Measurements from ENCODE around the gene SF3B5.

SF3B5 gene

DNA sequence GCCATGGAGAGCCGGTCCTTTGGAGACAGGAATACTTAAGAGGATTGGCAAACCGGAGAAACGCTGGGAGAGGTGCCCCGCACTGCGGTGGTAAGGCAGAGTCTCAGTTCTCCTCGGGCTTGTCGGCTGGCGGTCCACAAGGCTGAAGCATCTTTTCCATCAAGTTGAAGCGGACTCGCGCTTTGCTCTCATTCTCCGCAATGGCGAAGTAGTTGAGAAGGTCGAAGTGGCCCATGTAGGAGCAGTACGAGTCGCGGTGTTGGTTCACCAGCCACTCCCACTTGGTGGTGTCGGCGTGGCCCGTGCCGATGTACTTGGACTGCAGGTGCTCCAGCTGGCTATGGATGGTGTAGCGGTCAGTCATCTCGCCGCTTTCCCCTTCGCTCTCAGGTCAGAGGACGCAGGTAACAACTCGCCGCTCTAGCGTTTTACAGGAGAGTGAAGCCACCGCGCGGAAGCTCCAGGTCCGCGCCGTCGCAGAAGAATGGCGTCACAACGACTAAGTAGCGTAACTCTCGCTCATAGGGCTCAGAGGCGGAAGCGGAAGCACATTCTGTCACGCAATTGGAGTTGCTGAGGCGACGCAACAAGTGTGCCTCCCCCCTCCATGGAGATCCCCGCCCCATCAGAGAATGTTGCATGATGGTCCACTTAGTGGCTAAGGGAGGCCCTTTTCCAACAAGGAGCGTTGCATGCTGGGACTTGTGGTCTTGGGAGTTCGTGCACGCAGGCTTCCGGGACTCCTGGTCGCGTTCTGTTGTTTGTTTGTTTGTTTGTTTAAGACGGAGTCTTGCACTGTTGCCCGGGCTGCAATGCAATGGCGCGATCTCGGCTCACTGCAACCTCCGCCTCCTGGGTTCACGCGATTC lies at the start of gene SF3B5:
Gene SF3B5, minus strand, starts transcription at position 440 of the 869 bp plus-strand sequence. Its CDS starts 76 bp downstream, at position 364.
- Histone ChIP-seq H3K4me1 (ENCODE audit: control insufficient read depth, insufficient read depth, low read length) (peaks cover 7% of the 10 kb centered on the region; the same call in 1 of the 2 replicates), H3K9ac (ENCODE audit: low read depth, low read length) (peak within 1 kb of the TSS; percentile 89), H3K27ac (ENCODE audit: low read depth, low read length) (peak within 1 kb of the TSS; percentile 90), H3K36me3 (ENCODE audit: control insufficient read depth, insufficient read depth, low read length) (no peaks in the 10 kb centered on the region), H3K27me3 (ENCODE audit: control insufficient read depth, insufficient read depth, low read length) (no peaks in the 10 kb centered on the region), H3K4me3 (ENCODE audit: low read depth, low read length) (peak within 1 kb of the TSS; percentile 98), H3K9me3 (ENCODE audit: control insufficient read depth, insufficient read depth, low read length) (no peaks in the 10 kb centered on the region)

DNA sequence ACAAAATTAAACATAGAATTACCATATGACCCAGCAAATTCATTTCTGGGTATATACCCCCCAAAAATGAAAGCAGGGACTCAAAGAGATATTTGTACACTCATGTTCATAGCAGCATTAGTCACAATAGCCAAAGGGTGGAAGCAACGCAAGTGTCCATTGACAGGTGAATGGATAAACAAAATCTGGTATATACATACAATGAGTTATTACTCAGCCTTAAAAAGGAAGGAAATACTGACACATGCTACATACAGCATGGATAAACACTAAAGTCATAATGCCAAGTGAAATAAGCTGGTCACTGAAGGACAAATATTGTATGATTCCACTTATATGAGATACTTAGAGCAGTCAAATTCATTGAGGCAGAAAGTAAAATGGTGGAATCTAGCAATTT lies 49.6 kb upstream of the SF3B5 start:
- Histone ChIP-seq H3K4me3 (ENCODE audit: low read depth, low read length) (no peak overlapping the region), H3K36me3 (ENCODE audit: control insufficient read depth, insufficient read depth, low read length) (no peaks in the 10 kb centered on the region), H3K27me3 (ENCODE audit: control insufficient read depth, insufficient read depth, low read length) (peaks cover 28% of the 10 kb centered on the region), H3K9ac (ENCODE audit: low read depth, low read length) (no peak overlapping the region), H3K4me1 (ENCODE audit: control insufficient read depth, insufficient read depth, low read length) (no peaks in the 10 kb centered on the region), H3K27ac (ENCODE audit: low read depth, low read length) (no peak overlapping the region), H3K9me3 (ENCODE audit: control insufficient read depth, insufficient read depth, low read length) (no peaks in the 10 kb centered on the region)

DNA sequence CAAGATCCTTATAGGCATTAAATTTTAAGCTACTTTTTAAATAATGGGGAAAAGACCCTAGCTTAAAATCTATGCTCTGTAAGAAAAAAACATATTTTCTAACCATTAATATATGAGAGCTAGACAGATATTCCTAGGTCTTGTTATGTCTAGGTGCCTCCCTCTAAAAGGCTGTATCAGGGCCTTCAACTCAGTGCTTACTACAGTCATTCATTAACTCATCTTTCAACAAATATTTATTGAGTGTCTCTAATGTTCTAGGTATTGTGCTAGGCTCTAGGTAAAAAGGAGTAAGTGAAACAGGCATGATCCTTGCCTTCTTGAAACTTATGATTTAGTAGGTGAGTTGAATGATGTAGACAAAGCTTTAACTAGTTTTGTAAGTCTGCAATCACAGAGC lies 48.5 kb upstream of the SF3B5 start:
- H3K27me3 ChIP-seq (ENCODE audit: control insufficient read depth, insufficient read depth, low read length), result peaks cover 17% of the 10 kb centered on the region
- no peak overlapping the region for H3K4me3 ChIP-seq (ENCODE audit: low read depth, low read length)
- H3K9ac ChIP-seq (ENCODE audit: low read depth, low read length), result no peak overlapping the region
- H3K27ac ChIP-seq (ENCODE audit: low read depth, low read length), result no peak overlapping the region
- H3K36me3 ChIP-seq (ENCODE audit: control insufficient read depth, insufficient read depth, low read length), result no peaks in the 10 kb centered on the region
- no peaks in the 10 kb centered on the region for H3K9me3 ChIP-seq (ENCODE audit: control insufficient read depth, insufficient read depth, low read length)
- no peaks in the 10 kb centered on the region for H3K4me1 ChIP-seq (ENCODE audit: control insufficient read depth, insufficient read depth, low read length)

DNA sequence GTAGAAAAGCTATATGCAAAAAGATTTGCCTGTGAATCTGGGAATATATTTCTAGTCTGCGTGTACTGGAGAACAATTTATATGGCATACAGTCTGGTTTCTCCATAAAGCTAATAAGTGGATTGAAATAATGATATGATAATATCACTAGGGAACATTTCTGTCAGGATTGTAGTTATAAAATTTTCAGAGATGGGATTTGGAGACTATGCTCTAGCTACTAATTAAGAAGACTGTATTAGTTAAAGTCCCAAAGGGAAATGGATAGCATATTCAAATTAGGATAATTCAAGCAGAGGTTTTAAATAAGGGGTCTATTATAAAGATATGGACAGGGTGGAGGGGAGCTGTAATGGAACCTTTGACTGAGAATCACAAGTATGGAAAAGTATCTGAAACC lies 47.7 kb upstream of the SF3B5 start:
- Histone ChIP-seq H3K27ac (ENCODE audit: low read depth, low read length) (no peak overlapping the region), H3K4me1 (ENCODE audit: control insufficient read depth, insufficient read depth, low read length) (no peaks in the 10 kb centered on the region), H3K4me3 (ENCODE audit: low read depth, low read length) (no peak overlapping the region), H3K9ac (ENCODE audit: low read depth, low read length) (no peak overlapping the region), H3K36me3 (ENCODE audit: control insufficient read depth, insufficient read depth, low read length) (no peaks in the 10 kb centered on the region), H3K27me3 (ENCODE audit: control insufficient read depth, insufficient read depth, low read length) (peaks cover 9% of the 10 kb centered on the region), H3K9me3 (ENCODE audit: control insufficient read depth, insufficient read depth, low read length) (no peaks in the 10 kb centered on the region)

DNA sequence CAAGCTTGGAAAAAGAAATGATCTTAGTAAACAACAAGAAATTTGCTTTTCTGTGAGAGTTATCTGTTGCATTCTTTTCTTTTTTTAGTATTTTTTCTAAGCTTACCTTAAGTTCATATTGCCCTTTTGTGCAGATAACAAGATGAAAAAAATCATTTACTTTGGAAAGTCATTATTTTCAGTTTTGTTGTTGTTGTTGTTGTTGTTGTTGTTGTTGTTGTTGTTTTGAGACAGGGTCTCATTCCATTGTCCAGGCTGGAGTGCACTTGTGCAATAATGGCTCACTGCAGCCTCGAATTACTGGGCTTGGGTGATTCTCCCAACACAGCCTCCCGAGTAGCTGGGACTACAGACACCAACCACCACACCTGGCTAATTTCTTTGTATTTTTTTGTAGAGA lies 46.1 kb upstream of the SF3B5 start:
- Histone ChIP-seq H3K27ac (ENCODE audit: low read depth, low read length) (no peak overlapping the region), H3K36me3 (ENCODE audit: control insufficient read depth, insufficient read depth, low read length) (no peaks in the 10 kb centered on the region), H3K9ac (ENCODE audit: low read depth, low read length) (no peak overlapping the region), H3K27me3 (ENCODE audit: control insufficient read depth, insufficient read depth, low read length) (no peaks in the 10 kb centered on the region), H3K4me3 (ENCODE audit: low read depth, low read length) (no peak overlapping the region), H3K9me3 (ENCODE audit: control insufficient read depth, insufficient read depth, low read length) (no peaks in the 10 kb centered on the region), H3K4me1 (ENCODE audit: control insufficient read depth, insufficient read depth, low read length) (no peaks in the 10 kb centered on the region)

DNA sequence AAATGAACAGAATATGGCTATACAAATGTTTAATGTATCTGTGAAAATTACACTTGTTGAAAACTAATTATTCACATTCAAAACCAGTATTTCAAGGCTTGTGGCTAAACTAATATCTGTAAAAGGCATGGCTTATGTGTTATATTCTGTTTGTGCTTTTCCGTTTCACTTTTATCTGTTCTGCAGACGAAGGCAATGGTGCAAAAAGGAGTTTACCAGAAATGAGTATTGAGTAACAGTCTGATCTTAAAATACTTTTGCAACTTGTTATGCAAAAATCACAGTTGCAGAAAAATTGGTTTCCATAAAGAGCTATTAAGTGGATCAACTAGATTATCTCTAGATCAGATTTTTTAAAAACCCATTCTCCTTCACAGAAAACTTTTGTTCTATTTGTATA lies 45.5 kb upstream of the SF3B5 start:
- Histone ChIP-seq H3K4me1 (ENCODE audit: control insufficient read depth, insufficient read depth, low read length) (no peaks in the 10 kb centered on the region), H3K27me3 (ENCODE audit: control insufficient read depth, insufficient read depth, low read length) (no peaks in the 10 kb centered on the region), H3K36me3 (ENCODE audit: control insufficient read depth, insufficient read depth, low read length) (no peaks in the 10 kb centered on the region), H3K4me3 (ENCODE audit: low read depth, low read length) (no peak overlapping the region), H3K9me3 (ENCODE audit: control insufficient read depth, insufficient read depth, low read length) (no peaks in the 10 kb centered on the region), H3K9ac (ENCODE audit: low read depth, low read length) (no peak overlapping the region), H3K27ac (ENCODE audit: low read depth, low read length) (no peak overlapping the region)

DNA sequence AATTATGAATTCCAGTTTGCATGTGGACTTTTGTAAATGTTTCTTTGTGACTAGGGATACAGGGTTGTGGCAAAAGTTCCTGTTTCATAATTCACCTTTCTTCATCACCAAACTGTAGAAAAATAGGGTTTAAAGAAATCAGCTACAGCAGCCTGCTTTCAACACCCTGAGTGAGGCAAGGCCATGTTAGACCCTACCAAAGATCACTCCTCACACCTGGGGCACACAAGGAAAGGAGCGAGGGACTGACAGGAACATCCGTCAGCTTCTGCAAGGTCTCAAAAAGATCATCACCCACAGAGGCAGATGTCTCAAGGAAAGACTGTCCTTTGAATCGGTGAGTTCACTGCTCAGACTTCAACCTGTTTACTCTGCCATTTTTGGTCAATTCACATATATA lies 44.4 kb upstream of the SF3B5 start:
- no peaks in the 10 kb centered on the region for H3K9me3 ChIP-seq (ENCODE audit: control insufficient read depth, insufficient read depth, low read length)
- no peak overlapping the region for H3K9ac ChIP-seq (ENCODE audit: low read depth, low read length)
- no peaks in the 10 kb centered on the region for H3K27me3 ChIP-seq (ENCODE audit: control insufficient read depth, insufficient read depth, low read length)
- H3K4me3 ChIP-seq (ENCODE audit: low read depth, low read length), result no peak overlapping the region
- no peak overlapping the region for H3K27ac ChIP-seq (ENCODE audit: low read depth, low read length)
- H3K4me1 ChIP-seq (ENCODE audit: control insufficient read depth, insufficient read depth, low read length), result no peaks in the 10 kb centered on the region
- H3K36me3 ChIP-seq (ENCODE audit: control insufficient read depth, insufficient read depth, low read length), result no peaks in the 10 kb centered on the region

DNA sequence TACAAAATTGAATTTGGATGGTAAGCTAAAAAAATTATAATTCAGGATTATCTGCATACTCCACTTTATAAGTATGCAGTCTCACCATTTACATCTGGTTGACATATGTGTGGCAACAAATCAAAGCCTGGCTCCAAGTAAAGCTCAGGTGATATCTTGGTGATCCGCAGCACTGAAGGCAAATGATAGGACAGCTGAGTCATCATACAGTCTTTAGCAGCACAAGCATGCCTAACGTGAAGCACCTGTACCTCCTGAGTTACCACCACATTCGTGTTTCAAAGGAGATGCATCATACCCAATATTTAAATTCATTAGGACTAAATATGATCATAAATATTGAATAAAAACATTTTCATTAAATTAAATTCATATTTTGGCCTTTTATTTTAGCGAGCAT lies 43.2 kb upstream of the SF3B5 start:
- no peak overlapping the region for H3K27ac ChIP-seq (ENCODE audit: low read depth, low read length)
- no peaks in the 10 kb centered on the region for H3K4me1 ChIP-seq (ENCODE audit: control insufficient read depth, insufficient read depth, low read length)
- H3K27me3 ChIP-seq (ENCODE audit: control insufficient read depth, insufficient read depth, low read length), result no peaks in the 10 kb centered on the region
- no peak overlapping the region for H3K4me3 ChIP-seq (ENCODE audit: low read depth, low read length)
- no peaks in the 10 kb centered on the region for H3K9me3 ChIP-seq (ENCODE audit: control insufficient read depth, insufficient read depth, low read length)
- H3K36me3 ChIP-seq (ENCODE audit: control insufficient read depth, insufficient read depth, low read length), result no peaks in the 10 kb centered on the region
- no peak overlapping the region for H3K9ac ChIP-seq (ENCODE audit: low read depth, low read length)

DNA sequence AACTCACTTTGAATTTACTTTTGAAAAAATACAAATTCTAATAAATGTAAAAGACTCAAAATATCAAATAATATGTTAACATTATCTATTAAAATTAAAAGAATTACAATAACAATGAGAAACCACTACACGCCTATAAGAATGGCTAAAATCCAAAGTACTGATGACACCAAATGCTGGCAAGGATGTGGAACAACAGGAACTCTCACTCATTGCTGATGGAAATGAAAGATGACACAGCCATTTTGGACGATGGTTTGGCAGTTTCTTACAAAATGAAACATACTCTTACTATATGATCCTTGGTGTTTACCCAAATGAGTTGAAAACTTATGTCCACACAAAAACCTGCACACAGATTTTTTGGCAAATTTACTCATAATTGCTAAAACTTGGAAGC lies 39.4 kb upstream of the SF3B5 start:
- H3K4me1 ChIP-seq (ENCODE audit: control insufficient read depth, insufficient read depth, low read length), result no peaks in the 10 kb centered on the region
- no peaks in the 10 kb centered on the region for H3K36me3 ChIP-seq (ENCODE audit: control insufficient read depth, insufficient read depth, low read length)
- no peak overlapping the region for H3K27ac ChIP-seq (ENCODE audit: low read depth, low read length)
- no peaks in the 10 kb centered on the region for H3K9me3 ChIP-seq (ENCODE audit: control insufficient read depth, insufficient read depth, low read length)
- H3K9ac ChIP-seq (ENCODE audit: low read depth, low read length), result no peak overlapping the region
- no peaks in the 10 kb centered on the region for H3K27me3 ChIP-seq (ENCODE audit: control insufficient read depth, insufficient read depth, low read length)
- H3K4me3 ChIP-seq (ENCODE audit: low read depth, low read length), result no peak overlapping the region

DNA sequence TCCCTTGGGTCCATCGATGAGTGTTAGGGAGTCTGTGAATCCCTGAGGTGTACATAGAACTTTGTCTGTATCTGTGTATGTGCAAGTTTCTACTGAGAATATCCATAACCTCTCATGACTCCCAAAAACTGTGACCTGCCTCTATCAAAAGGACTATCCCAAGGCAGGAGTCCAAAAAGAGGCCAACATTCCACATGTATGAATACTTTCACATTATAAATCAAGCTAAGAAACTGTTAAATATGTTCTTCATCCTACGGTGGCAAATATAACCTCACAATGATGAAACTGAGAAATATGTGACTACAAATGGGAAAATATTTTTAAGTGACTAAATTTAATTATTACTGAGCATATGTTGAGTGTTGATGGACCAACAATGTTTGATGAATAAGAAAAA lies 38.8 kb upstream of the SF3B5 start:
- H3K4me3 ChIP-seq (ENCODE audit: low read depth, low read length), result no peak overlapping the region
- no peaks in the 10 kb centered on the region for H3K36me3 ChIP-seq (ENCODE audit: control insufficient read depth, insufficient read depth, low read length)
- no peaks in the 10 kb centered on the region for H3K4me1 ChIP-seq (ENCODE audit: control insufficient read depth, insufficient read depth, low read length)
- H3K27ac ChIP-seq (ENCODE audit: low read depth, low read length), result no peak overlapping the region
- H3K27me3 ChIP-seq (ENCODE audit: control insufficient read depth, insufficient read depth, low read length), result no peaks in the 10 kb centered on the region
- no peaks in the 10 kb centered on the region for H3K9me3 ChIP-seq (ENCODE audit: control insufficient read depth, insufficient read depth, low read length)
- no peak overlapping the region for H3K9ac ChIP-seq (ENCODE audit: low read depth, low read length)

DNA sequence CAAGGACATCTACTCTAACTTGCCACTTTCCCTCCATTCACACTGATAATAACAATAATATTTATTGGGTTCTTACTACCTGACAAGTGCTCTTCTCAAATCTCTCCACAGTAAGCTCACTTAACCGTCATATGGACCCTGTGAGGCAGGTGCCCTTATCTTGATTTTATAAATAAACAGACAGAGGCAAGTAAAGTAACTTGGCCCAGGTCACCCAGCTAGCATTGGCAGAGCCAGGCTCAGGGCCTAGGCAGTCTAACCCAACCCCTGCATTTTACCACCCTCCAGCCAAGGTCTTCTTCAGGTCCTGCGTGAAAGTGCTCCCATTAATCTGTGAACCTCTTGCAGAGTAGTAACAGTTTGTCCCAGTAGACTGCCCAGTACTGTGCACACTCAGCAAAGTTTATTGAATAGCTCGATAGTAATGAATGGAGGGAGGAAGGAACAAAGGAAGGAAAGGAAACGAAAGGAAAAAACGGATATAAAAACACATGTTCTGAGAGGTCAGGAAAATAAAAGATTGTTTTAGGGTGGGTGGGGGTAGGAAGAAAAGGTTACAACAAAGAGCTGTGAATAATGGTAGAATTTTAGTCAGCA lies 38.0 kb upstream of the SF3B5 start:
- H3K27ac ChIP-seq (ENCODE audit: low read depth, low read length), result no peak overlapping the region
- H3K4me1 ChIP-seq (ENCODE audit: control insufficient read depth, insufficient read depth, low read length), result no peaks in the 10 kb centered on the region
- H3K9ac ChIP-seq (ENCODE audit: low read depth, low read length), result no peak overlapping the region
- H3K9me3 ChIP-seq (ENCODE audit: control insufficient read depth, insufficient read depth, low read length), result no peaks in the 10 kb centered on the region
- H3K36me3 ChIP-seq (ENCODE audit: control insufficient read depth, insufficient read depth, low read length), result no peaks in the 10 kb centered on the region
- H3K4me3 ChIP-seq (ENCODE audit: low read depth, low read length), result no peak overlapping the region
- no peaks in the 10 kb centered on the region for H3K27me3 ChIP-seq (ENCODE audit: control insufficient read depth, insufficient read depth, low read length)

Measured in HUES48 (cell line).